ENCODE data around the gene FOXP1. TPM values are rescaled to one million over a fixed set of nuclear protein-coding genes. Genes with fewer than 3 reads are reported as not detected.

The FOXP1 gene
- total and polyA plus RNA-seq, 2 of the 8 experiments (the other 6 are each of a cell fraction or from before 2014, with no cell fraction given) = 13.9 to 25.4 TPM

DNA sequence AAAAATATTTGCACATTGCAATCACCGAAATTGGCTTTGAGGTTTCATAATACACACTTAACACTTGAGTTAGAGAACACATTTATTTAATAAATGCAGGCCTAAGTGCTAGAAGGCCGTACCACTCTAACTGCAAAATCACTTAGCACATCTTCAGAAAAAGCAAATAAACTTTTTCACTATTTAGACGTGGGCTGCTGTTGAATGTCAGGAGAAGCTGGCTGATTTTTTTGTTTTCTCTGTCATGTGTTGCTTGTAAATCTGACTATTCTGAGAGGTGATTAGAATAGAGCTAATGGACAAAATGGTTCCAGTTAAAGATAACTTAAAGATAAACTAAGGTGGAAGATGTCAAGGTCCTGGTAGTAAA lies 265.1 kb downstream of the FOXP1 start:
- Histone ChIP-seq H2BK15ac (ENCODE audit: low read length) (no peak overlapping the region), H2BK20ac (ENCODE audit: low read length) (no peak overlapping the region), H3K18ac (ENCODE audit: extremely low read depth, low read length) (no peak overlapping the region), H4K20me1 (replicated peaks in 1 of 2; ENCODE audit: control insufficient read depth in 1 of 2, insufficient read depth in 2 of 2, low read length in 2 of 2) (no peaks in the 10 kb centered on the region), H3K23me2 (ENCODE audit: low read depth, low read length) (no peaks in the 10 kb centered on the region), H3K79me2 (ENCODE audit: control insufficient read depth in 1 of 2, insufficient read depth in 2 of 2, low read length in 2 of 2) (no peaks in the 10 kb centered on the region), H3K79me1 (ENCODE audit: low read depth, low read length) (no peaks in the 10 kb centered on the region), H3K27ac (ENCODE audit: low read depth, low read length) (no peak overlapping the region), H3K4me1 (replicated peaks in 1 of 4; ENCODE audit: control insufficient read depth in 3 of 4, insufficient read depth in 4 of 4, low read length in 3 of 4) (no peaks in the 10 kb centered on the region; a peak in 1 of 7 replicates), H3K36me3 (ENCODE audit: control insufficient read depth in 2 of 4, insufficient read depth in 4 of 4, low read length in 3 of 4) (no peaks in the 10 kb centered on the region), H3K4me2 (ENCODE audit: insufficient read depth in 1 of 2, low read depth in 2 of 2, low read length in 2 of 2) (no peak overlapping the region), H2BK120ac (replicated peaks; ENCODE audit: low read depth, low read length) (no peak overlapping the region), H3K4ac (replicated peaks; ENCODE audit: insufficient read length, low read depth, low read length) (no peak overlapping the region), H3K14ac (ENCODE audit: insufficient read length) (no peak overlapping the region), H4K5ac (ENCODE audit: insufficient read length, low read depth, low read length) (no peak overlapping the region), H3K56ac (replicated peaks; ENCODE audit: insufficient read length, low read depth, low read length) (no peak overlapping the region), H3K23ac (ENCODE audit: insufficient read length) (no peak overlapping the region), H2AK5ac (ENCODE audit: low read depth, low read length) (no peak overlapping the region), H3K9ac (replicated peaks in 1 of 4; ENCODE audit: extremely low read depth in 1 of 4, low read depth in 3 of 4, low read length in 3 of 4) (no peak overlapping the region), H3K4me3 (ENCODE audit: extremely low read depth in 1 of 4, insufficient read depth in 2 of 4, low read depth in 3 of 4, low read length in 4 of 4) (no peak overlapping the region), H4K8ac (ENCODE audit: extremely low read depth, insufficient read depth, low read length) (no peak overlapping the region), H2AFZ (ENCODE audit: low read length) (no peak overlapping the region), H3K9me3 (ENCODE audit: insufficient read depth in 2 of 2, low read depth in 1 of 2, low read length in 1 of 2) (no peaks in the 10 kb centered on the region), H4K91ac (replicated peaks; ENCODE audit: insufficient read length, low read length) (no peak overlapping the region), H3K27me3 (replicated peaks in 1 of 4; ENCODE audit: control insufficient read depth in 3 of 4, extremely low read depth in 1 of 4, insufficient read depth in 3 of 4, low read length in 3 of 4) (no peaks in the 10 kb centered on the region; a peak in 1 of 7 replicates), H2BK5ac (ENCODE audit: low read depth, low read length) (no peak overlapping the region), H2BK12ac (ENCODE audit: low read depth, low read length) (no peak overlapping the region)
- DNase-seq (ENCODE audit: low read depth in 1 of 2, low spot score in 2 of 2) (no peak), FAIRE-seq (no peak)
- ChIA-PET CTCF (ENCODE audit: partially characterized antibody) (no interaction called here), POLR2A (ENCODE audit: partially characterized antibody) (no interaction called here)
- WGBS, 2 experiments (ENCODE audit: extremely low coverage in 1 of 2, insufficient coverage in 1 of 2, insufficient read length in 1 of 2, insufficient replicate concordance in 2 of 2, low coverage in 1 of 2, low lambda C conversion rate in 2 of 2, missing lambda C conversion rate in 1 of 2) = 92% methylated on average over 3 of the region's 3 CpGs; no CpG with 5 or more reads in 1 of the 2 experiments
- no peak for TF ChIP-seq YY1 (IDR thresholded peaks at IDR 0.05; ENCODE audit: low read depth, low read length)
- TF ChIP-seq FOSL1 (IDR thresholded peaks at IDR 0.05; ENCODE audit: insufficient read depth, low read depth, low read length) = no peak
- no peak for TF ChIP-seq CHD1 (IDR thresholded peaks at IDR 0.05; ENCODE audit: low read depth, low read length)
- no peak for TF ChIP-seq CREB1 (IDR thresholded peaks at IDR 0.05)

All from H1 (cell line).